ENCODE data around the gene SPTBN4.
"Not testable (repeated sequence)": the region's sequence is repeated elsewhere in the genome, so short reads cannot be mapped to it uniquely, and the experiment has no call there.

SPTBN4 gene

GRCh38 chr19:40590464-40591265 lies 123.9 kb downstream of the SPTBN4 start:
- no peak for DNase-seq

DNA sequence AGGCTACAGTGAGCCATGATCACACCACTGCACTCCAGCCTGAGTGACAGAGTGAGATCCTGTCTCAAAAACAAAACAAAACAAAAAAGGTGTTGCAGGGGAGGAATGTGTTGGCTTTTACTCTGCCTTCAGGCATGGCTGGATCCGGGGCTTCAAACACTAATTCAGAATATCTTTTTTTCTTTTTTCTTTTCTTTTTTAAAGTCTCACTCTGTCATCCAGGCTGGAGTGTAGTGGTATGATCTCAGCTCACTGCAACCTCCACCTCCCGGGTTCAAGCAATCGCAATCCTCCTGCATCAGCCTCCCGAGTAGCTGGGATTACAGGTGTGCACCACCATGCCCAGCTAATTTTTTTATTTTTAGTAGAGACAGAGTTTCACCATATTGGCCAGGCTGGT lies 124.9 kb downstream of the SPTBN4 start:
- DNase-seq: not testable (repeated sequence)

GRCh38 chr19:40592170-40592569 lies 125.4 kb downstream of the SPTBN4 start:
- no peak for DNase-seq

DNA sequence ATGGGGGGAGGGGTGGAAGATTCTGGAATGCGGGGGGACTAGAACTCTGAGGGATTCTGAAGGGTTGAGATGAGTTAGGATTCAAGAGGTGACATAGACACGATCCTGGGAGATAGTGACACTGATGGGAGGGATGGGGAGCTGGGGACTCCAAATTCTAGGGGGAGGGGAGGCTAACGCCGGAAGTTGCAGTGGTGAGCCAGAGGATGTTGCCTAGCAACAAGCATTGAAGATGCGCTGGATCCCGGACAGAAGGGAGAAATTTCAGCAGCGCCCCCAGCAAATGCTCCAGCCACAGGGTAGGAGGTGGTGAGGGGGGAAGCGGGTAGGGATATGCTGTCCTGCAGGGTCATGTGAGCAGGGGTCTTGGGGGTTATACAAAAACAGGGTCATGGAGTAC lies 127.5 kb downstream of the SPTBN4 start:
- no peak for DNase-seq

- no peak for DNase-seq
Observed at GRCh38 chr19:40594657-40595091, 127.9 kb downstream of the SPTBN4 start.

DNA sequence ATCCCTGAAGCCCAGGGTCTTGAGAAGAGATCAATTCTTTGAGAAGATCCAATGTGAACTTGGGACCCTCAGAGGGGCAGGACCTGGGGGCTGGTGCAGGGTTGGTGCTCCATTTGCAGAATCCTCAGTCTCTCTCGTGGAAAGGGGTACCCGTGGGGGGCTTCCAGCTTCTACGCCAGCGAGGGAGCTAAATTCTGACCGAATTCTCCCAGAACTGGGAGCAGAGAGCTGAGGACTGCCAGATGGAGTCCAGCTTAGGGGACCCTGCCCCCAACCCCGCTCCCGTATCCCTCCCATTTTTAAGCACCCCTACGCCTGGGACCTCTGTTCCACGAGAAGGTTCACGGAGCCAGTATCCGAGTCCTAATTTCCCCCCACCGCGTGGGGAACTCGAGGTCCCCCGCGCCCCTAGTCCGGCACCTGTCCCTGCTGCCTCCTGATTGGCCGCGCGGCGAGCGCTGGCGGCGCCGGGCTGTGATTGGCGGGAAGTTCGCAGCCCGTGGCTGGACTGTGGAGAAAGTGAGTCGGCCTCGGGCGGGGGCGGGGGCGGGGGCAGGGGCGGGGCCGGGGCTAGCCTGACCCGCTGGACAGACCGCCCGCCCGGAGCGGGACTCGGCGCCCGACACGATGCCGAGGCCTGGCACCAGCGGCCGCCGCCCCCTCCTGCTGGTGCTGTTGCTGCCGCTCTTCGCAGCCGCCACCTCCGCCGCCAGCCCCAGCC lies 130.0 kb downstream of the SPTBN4 start:
- no peak for DNase-seq

- DNase-seq: no peak
Observed at GRCh38 chr19:40597329-40597838, 130.6 kb downstream of the SPTBN4 start.

GRCh38 chr19:40598121-40598917 lies 131.5 kb downstream of the SPTBN4 start:
- no peak for DNase-seq

GRCh38 chr19:40598918-40599307 lies 132.1 kb downstream of the SPTBN4 start:
- DNase-seq: no peak

- DNase-seq: no peak
Observed at GRCh38 chr19:40599331-40599901, 132.6 kb downstream of the SPTBN4 start.

GRCh38 chr19:40599902-40600569 lies 133.2 kb downstream of the SPTBN4 start:
- DNase-seq: no peak

- DNase-seq: no peak
Observed at GRCh38 chr19:40600570-40601133, 133.9 kb downstream of the SPTBN4 start.

GRCh38 chr19:40601134-40601974 lies 134.6 kb downstream of the SPTBN4 start, which contains the start of gene LTBP4:
Gene LTBP4, plus strand, starts transcription at chr19:40601369. Its CDS starts 19 bp downstream, at chr19:40601388.
- no peak for DNase-seq

- no peak for DNase-seq
Observed at GRCh38 chr19:40603071-40603388, 136.2 kb downstream of the SPTBN4 start.

GRCh38 chr19:40603389-40604170 lies 136.8 kb downstream of the SPTBN4 start:
- DNase-seq: peak; percentile 60

GRCh38 chr19:40604171-40604646 lies 137.4 kb downstream of the SPTBN4 start:
- no peak for DNase-seq

- no peak for DNase-seq
Observed at GRCh38 chr19:40604647-40605215, 137.9 kb downstream of the SPTBN4 start.

DNA sequence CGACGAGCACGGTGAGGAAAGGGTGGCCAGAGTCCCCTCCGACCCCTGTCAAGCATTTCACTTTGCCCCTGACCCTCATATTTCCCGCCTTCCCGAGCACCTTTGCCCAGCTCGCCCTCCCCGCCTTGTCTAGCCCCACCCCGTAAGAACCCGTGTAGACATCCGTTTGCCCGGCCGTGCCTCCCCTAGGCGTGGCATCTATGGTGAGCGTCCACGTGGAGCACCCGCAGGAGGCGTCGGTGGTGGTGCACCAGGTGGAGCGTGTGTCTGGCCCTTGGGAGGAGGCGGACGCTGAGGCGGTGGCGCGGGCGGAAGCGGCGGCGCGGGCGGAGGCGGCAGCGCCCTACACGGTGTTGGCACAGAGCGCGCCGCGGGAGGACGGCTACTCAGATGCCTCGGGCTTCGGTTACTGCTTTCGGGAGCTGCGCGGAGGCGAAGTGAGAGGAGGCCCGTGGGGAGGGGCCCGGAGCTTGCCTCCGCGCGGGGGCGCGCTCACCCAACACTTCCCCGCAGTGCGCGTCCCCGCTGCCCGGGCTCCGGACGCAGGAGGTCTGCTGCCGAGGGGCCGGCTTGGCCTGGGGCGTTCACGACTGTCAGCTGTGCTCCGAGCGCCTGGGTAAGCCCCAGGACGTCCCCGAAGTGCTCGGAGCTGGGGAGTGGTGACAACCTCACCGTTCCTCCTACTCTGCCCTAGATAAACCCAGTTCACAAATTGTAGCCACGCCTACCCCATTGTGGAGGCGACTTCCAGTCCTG lies 138.6 kb downstream of the SPTBN4 start:
- DNase-seq: no peak
